Mesendoderm (in vitro differentiated cells): ENCODE data around the gene PRKAR2B.

ENCODE experiments used
- DNase-seq: peaks from one replicate; pipeline ENCODE4 v3.0.0; 2013
- H2AK5ac ChIP-seq: 2 replicates; pipeline ENCODE4 v1.6.1; 2013; ENCODE audit warnings: low read length, inconsistent platforms
- H2BK120ac ChIP-seq: 2 replicates; pipeline ENCODE4 v1.6.1; 2013; ENCODE audit warnings: low read depth, mild to moderate bottlenecking, low read length, moderate library complexity, mixed read lengths
- H2BK15ac ChIP-seq: replicated peaks from 2 replicates; pipeline ENCODE4 v1.6.1; 2013; ENCODE audit warnings: low read depth, mild to moderate bottlenecking, moderate library complexity
- H2BK5ac ChIP-seq: 2 replicates; pipeline ENCODE4 v1.6.1; 2013; ENCODE audit warnings: low read length, inconsistent platforms
- H3K18ac ChIP-seq: 2 replicates; pipeline ENCODE4 v1.6.1; 2013; ENCODE audit warnings: mild to moderate bottlenecking, low read length, mixed read lengths
- H3K23ac ChIP-seq: one replicate; pipeline ENCODE4 v1.6.1; 2013; ENCODE audit warnings: low read length
- H3K27ac ChIP-seq: 2 replicates; pipeline ENCODE4 v1.5.1; 2013; ENCODE audit warnings: low read depth, mild to moderate bottlenecking, inconsistent platforms, low read length, moderate library complexity
- H3K27me3 ChIP-seq: 2 replicates; pipeline ENCODE4 v1.6.1; 2013; ENCODE audit warnings: low read length, control low read depth, mild to moderate bottlenecking, inconsistent platforms; ENCODE audit not compliant: insufficient read depth, poor library complexity
- H3K36me3 ChIP-seq: 2 replicates; pipeline ENCODE4 v1.6.1; 2013; ENCODE audit warnings: low read length, inconsistent platforms; ENCODE audit not compliant: control insufficient read depth, insufficient read depth
- H3K4ac ChIP-seq: one replicate; pipeline ENCODE4 v1.6.1; 2013; ENCODE audit warnings: low read depth, mild to moderate bottlenecking, low read length, moderate library complexity
- H3K4me1 ChIP-seq: 2 replicates; pipeline ENCODE4 v1.6.1; 2013; ENCODE audit warnings: low read depth, low read length, inconsistent platforms; ENCODE audit not compliant: control insufficient read depth
- H3K4me2 ChIP-seq: 2 replicates; pipeline ENCODE4 v1.6.1; 2013; ENCODE audit warnings: low read length
- H3K4me3 ChIP-seq: 2 replicates; pipeline ENCODE4 v1.5.1; 2013; ENCODE audit warnings: mild to moderate bottlenecking, low read length
- H3K56ac ChIP-seq: one replicate; pipeline ENCODE4 v1.6.1; 2013; ENCODE audit warnings: low read length
- H3K79me1 ChIP-seq: 2 replicates; pipeline ENCODE4 v1.6.1; 2013; ENCODE audit warnings: low read length, inconsistent platforms
- H3K79me2 ChIP-seq: 2 replicates; pipeline ENCODE4 v1.6.1; 2013; ENCODE audit warnings: mild to moderate bottlenecking, low read length; ENCODE audit not compliant: control insufficient read depth, insufficient read depth
- H3K9ac ChIP-seq: 2 replicates; pipeline ENCODE4 v1.6.1; 2013; ENCODE audit warnings: low read length, inconsistent platforms
- H4K5ac ChIP-seq: one replicate; pipeline ENCODE4 v1.6.1; 2013; ENCODE audit warnings: low read length
- H4K8ac ChIP-seq: one replicate; pipeline ENCODE4 v1.6.1; 2013; ENCODE audit warnings: low read depth, mild to moderate bottlenecking, control low read depth, low read length, moderate library complexity
- WGBS: extraction: QIAGEN DNeasy Blood & Tissue Kit; methylation state at CpG from one replicate; pipeline ENCODE4 v1.1.7; 2013; ENCODE audit warnings: low lambda C conversion rate, missing lambda C conversion rate; ENCODE audit not compliant: insufficient coverage; ENCODE audit errors: extremely low coverage; 5-methylcytosine and 5-hydroxymethylcytosine counted together

PRKAR2B gene

GRCh38 chr7:107002126-107002525 is 42.4 kb upstream of the PRKAR2B start:
- Histone ChIP-seq H2BK15ac (no peak overlapping the region), H3K9ac (no peak overlapping the region), H4K8ac (no peak overlapping the region), H3K23ac (no peak overlapping the region), H3K4ac (no peak overlapping the region), H3K56ac (no peak overlapping the region), H3K4me2 (no peak overlapping the region), H3K27ac (no peak overlapping the region), H3K27me3 (no peaks in the 10 kb centered on the region), H4K5ac (no peak overlapping the region), H3K4me1 (no peaks in the 10 kb centered on the region), H3K4me3 (no peak overlapping the region), H3K79me2 (no peaks in the 10 kb centered on the region), H2BK5ac (no peak overlapping the region), H3K79me1 (no peaks in the 10 kb centered on the region), H3K18ac (no peak overlapping the region), H3K36me3 (no peaks in the 10 kb centered on the region), H2BK120ac (no peak overlapping the region), H2AK5ac (no peak overlapping the region)
- no CpG with 5 or more reads among the region's 4 CpGs for WGBS
- DNase-seq, result no peak

- no peak for DNase-seq
These were observed 41.9 kb upstream of the PRKAR2B start for GRCh38 chr7:107002529-107002998.

GRCh38 chr7:107007007-107007891 is 37.3 kb upstream of the PRKAR2B start:
- no peak overlapping the region for H2BK5ac ChIP-seq
- no peak overlapping the region for H3K4me3 ChIP-seq
- no peaks in the 10 kb centered on the region for H3K79me2 ChIP-seq
- H3K27me3 ChIP-seq, result no peaks in the 10 kb centered on the region
- no peak overlapping the region for H4K8ac ChIP-seq
- no peaks in the 10 kb centered on the region for H3K36me3 ChIP-seq
- no peak overlapping the region for H3K23ac ChIP-seq
- no peaks in the 10 kb centered on the region for H3K4me1 ChIP-seq
- H3K18ac ChIP-seq, result no peak overlapping the region
- DNase-seq, result peak; percentile 17
- no peak overlapping the region for H3K4ac ChIP-seq
- no peak overlapping the region for H3K4me2 ChIP-seq
- H2BK15ac ChIP-seq, result no peak overlapping the region
- H3K9ac ChIP-seq, result no peak overlapping the region
- H3K79me1 ChIP-seq, result no peaks in the 10 kb centered on the region
- H2AK5ac ChIP-seq, result no peak overlapping the region
- H3K27ac ChIP-seq, result no peak overlapping the region
- no peak overlapping the region for H4K5ac ChIP-seq
- no CpG with 5 or more reads among the region's 6 CpGs for WGBS
- no peak overlapping the region for H3K56ac ChIP-seq
- no peak overlapping the region for H2BK120ac ChIP-seq

More at GRCh38 chr7:107002529-107002998, 41.9 kb upstream of the PRKAR2B start:
- Histone ChIP-seq H2BK15ac (no peak overlapping the region), H3K36me3 (no peaks in the 10 kb centered on the region), H3K4me3 (no peak overlapping the region), H3K9ac (no peak overlapping the region), H3K79me1 (no peaks in the 10 kb centered on the region), H2BK5ac (no peak overlapping the region), H3K79me2 (no peaks in the 10 kb centered on the region), H4K8ac (no peak overlapping the region), H3K18ac (no peak overlapping the region), H3K4ac (no peak overlapping the region), H3K4me2 (no peak overlapping the region), H2BK120ac (no peak overlapping the region), H3K23ac (no peak overlapping the region), H3K27ac (no peak overlapping the region), H3K56ac (no peak overlapping the region), H4K5ac (no peak overlapping the region), H3K4me1 (no peaks in the 10 kb centered on the region), H3K27me3 (no peaks in the 10 kb centered on the region), H2AK5ac (no peak overlapping the region)
- WGBS, result no CpG with 5 or more reads among the region's 3 CpGs

- whole genome bisulfite sequencing, result no CpG with 5 or more reads among the region's 2 CpGs
- H4K8ac ChIP-seq, result no peak overlapping the region
- no peak overlapping the region for H3K56ac ChIP-seq
- H4K5ac ChIP-seq, result no peak overlapping the region
- no peaks in the 10 kb centered on the region for H3K27me3 ChIP-seq
- no peak overlapping the region for H3K9ac ChIP-seq
- H3K18ac ChIP-seq, result no peak overlapping the region
- H2BK120ac ChIP-seq, result no peak overlapping the region
- H3K23ac ChIP-seq, result no peak overlapping the region
- H3K79me2 ChIP-seq, result no peaks in the 10 kb centered on the region
- H2AK5ac ChIP-seq, result no peak overlapping the region
- DNase-seq, result peak; percentile 19
- H3K79me1 ChIP-seq, result no peaks in the 10 kb centered on the region
- no peaks in the 10 kb centered on the region for H3K4me1 ChIP-seq
- H3K27ac ChIP-seq, result no peak overlapping the region
- H3K4me3 ChIP-seq, result no peak overlapping the region
- no peak overlapping the region for H2BK5ac ChIP-seq
- H3K36me3 ChIP-seq, result no peaks in the 10 kb centered on the region
- H3K4me2 ChIP-seq, result no peak overlapping the region
- H3K4ac ChIP-seq, result no peak overlapping the region
- H2BK15ac ChIP-seq, result no peak overlapping the region
These were observed 36.6 kb upstream of the PRKAR2B start for GRCh38 chr7:107007892-107008287.

GRCh38 chr7:107009846-107010203 is 34.7 kb upstream of the PRKAR2B start:
- no peak for DNase-seq
- Histone ChIP-seq H3K4me1 (no peaks in the 10 kb centered on the region), H3K9ac (no peak overlapping the region), H3K4me3 (no peak overlapping the region), H3K23ac (no peak overlapping the region), H3K18ac (no peak overlapping the region), H3K56ac (no peak overlapping the region), H2BK15ac (no peak overlapping the region), H2AK5ac (no peak overlapping the region), H4K8ac (no peak overlapping the region), H3K36me3 (no peaks in the 10 kb centered on the region), H3K27ac (no peak overlapping the region), H3K79me2 (no peaks in the 10 kb centered on the region), H3K4me2 (no peak overlapping the region), H2BK120ac (no peak overlapping the region), H3K27me3 (no peaks in the 10 kb centered on the region), H2BK5ac (no peak overlapping the region), H3K4ac (no peak overlapping the region), H4K5ac (no peak overlapping the region), H3K79me1 (no peaks in the 10 kb centered on the region)
- no CpG with 5 or more reads among the region's 4 CpGs for WGBS
